GM18511 (cell line): Measurements from ENCODE around the gene MLLT10.

Experiments used
- ATAC-seq: cut with Tn5 transposase; IDR thresholded peaks from one replicate; pipeline ENCODE4 v1.9.1; 2021; ENCODE audit warnings: mild to moderate bottlenecking, moderate library complexity; ENCODE audit not compliant: unreplicated experiment

The MLLT10 gene

GRCh38 chr10:21727452-21728168 lies 193.6 kb downstream of the MLLT10 start:
- no peak for ATAC-seq

GRCh38 chr10:21728618-21729017 lies 194.6 kb downstream of the MLLT10 start:
- ATAC-seq: no peak

GRCh38 chr10:21732067-21732772 lies 198.2 kb downstream of the MLLT10 start:
- ATAC-seq: peak; percentile 78

- ATAC-seq: no peak
These were observed 199.7 kb downstream of the MLLT10 start for GRCh38 chr10:21733710-21734109.

- ATAC-seq: no peak
These were observed 203.1 kb downstream of the MLLT10 start for GRCh38 chr10:21737106-21737505.

- ATAC-seq: no peak
These were observed 207.0 kb downstream of the MLLT10 start for GRCh38 chr10:21740989-21741388.

GRCh38 chr10:21742740-21743412 lies 208.8 kb downstream of the MLLT10 start:
- ATAC-seq: no peak

- ATAC-seq: no peak
These were observed 210.2 kb downstream of the MLLT10 start for GRCh38 chr10:21744223-21744622.

- ATAC-seq: no peak
These were observed 212.1 kb downstream of the MLLT10 start for GRCh38 chr10:21746118-21746517.

- ATAC-seq: no peak
These were observed 213.8 kb downstream of the MLLT10 start for GRCh38 chr10:21747809-21748208.

GRCh38 chr10:21749788-21750187 lies 215.8 kb downstream of the MLLT10 start:
- ATAC-seq: no peak

GRCh38 chr10:21750424-21750823 lies 216.4 kb downstream of the MLLT10 start:
- no peak for ATAC-seq

GRCh38 chr10:21751341-21752310 lies 217.6 kb downstream of the MLLT10 start:
- ATAC-seq: no peak

- ATAC-seq: no peak
These were observed 219.7 kb downstream of the MLLT10 start for GRCh38 chr10:21753497-21754270.

GRCh38 chr10:21754410-21755011 lies 220.5 kb downstream of the MLLT10 start:
- ATAC-seq: no peak

GRCh38 chr10:21756707-21757106 lies 222.7 kb downstream of the MLLT10 start:
- no peak for ATAC-seq

GRCh38 chr10:21757185-21757901 lies 223.3 kb downstream of the MLLT10 start:
- no peak for ATAC-seq

GRCh38 chr10:21758239-21758638 lies 224.2 kb downstream of the MLLT10 start:
- ATAC-seq: no peak

GRCh38 chr10:21758696-21759095 lies 224.7 kb downstream of the MLLT10 start:
- ATAC-seq: no peak
